Measurements from ENCODE around the gene BPHL.
A peak's percentile ranks its signal among the peaks of the same experiment; 100 is the strongest.

The BPHL gene

GRCh38 chr6:3088446-3088845, 30.1 kb upstream of the BPHL start:
- H3K27me3 ChIP-seq (ENCODE audit: control insufficient read depth in 1 of 2, insufficient read depth in 2 of 2, low read length in 2 of 2), result no peaks in the 10 kb centered on the region
- H3K9me3 ChIP-seq (ENCODE audit: low read length), result no peaks in the 10 kb centered on the region
- no peak overlapping the region for H3K4me3 ChIP-seq (ENCODE audit: low read depth in 1 of 2, low read length in 2 of 2)
- peaks cover 58% of the 10 kb centered on the region for H3K36me3 ChIP-seq (ENCODE audit: insufficient read depth, low read length)
- peaks cover 4% of the 10 kb centered on the region for H3K4me1 ChIP-seq (ENCODE audit: insufficient read depth, low read length)
- no peak overlapping the region for H3K9ac ChIP-seq (ENCODE audit: low read length)
- H3K27ac ChIP-seq (ENCODE audit: low read depth, low read length), result no peak overlapping the region

GRCh38 chr6:3088968-3089367, 29.5 kb upstream of the BPHL start:
- H3K27ac ChIP-seq (ENCODE audit: low read depth, low read length), result no peak overlapping the region
- peaks cover 4% of the 10 kb centered on the region for H3K4me1 ChIP-seq (ENCODE audit: insufficient read depth, low read length)
- no peaks in the 10 kb centered on the region for H3K27me3 ChIP-seq (ENCODE audit: control insufficient read depth in 1 of 2, insufficient read depth in 2 of 2, low read length in 2 of 2)
- H3K36me3 ChIP-seq (ENCODE audit: insufficient read depth, low read length), result peaks cover 53% of the 10 kb centered on the region
- no peaks in the 10 kb centered on the region for H3K9me3 ChIP-seq (ENCODE audit: low read length)
- no peak overlapping the region for H3K9ac ChIP-seq (ENCODE audit: low read length)
- no peak overlapping the region for H3K4me3 ChIP-seq (ENCODE audit: low read depth in 1 of 2, low read length in 2 of 2)

- Histone ChIP-seq H3K36me3 (ENCODE audit: insufficient read depth, low read length) (peaks cover 45% of the 10 kb centered on the region), H3K27ac (ENCODE audit: low read depth, low read length) (no peak overlapping the region), H3K4me3 (ENCODE audit: low read depth in 1 of 2, low read length in 2 of 2) (no peak overlapping the region)
These were observed 28.5 kb upstream of the BPHL start for GRCh38 chr6:3090013-3090412.

GRCh38 chr6:3094815-3095214, 23.7 kb upstream of the BPHL start:
- no peak overlapping the region for H3K4me3 ChIP-seq (ENCODE audit: low read depth in 1 of 2, low read length in 2 of 2)
- H3K9ac ChIP-seq (ENCODE audit: low read length), result no peak overlapping the region
- H3K4me1 ChIP-seq (ENCODE audit: insufficient read depth, low read length), result no peaks in the 10 kb centered on the region
- no peak overlapping the region for H3K27ac ChIP-seq (ENCODE audit: low read depth, low read length)
- no peaks in the 10 kb centered on the region for H3K27me3 ChIP-seq (ENCODE audit: control insufficient read depth in 1 of 2, insufficient read depth in 2 of 2, low read length in 2 of 2)
- H3K36me3 ChIP-seq (ENCODE audit: insufficient read depth, low read length), result peaks cover 27% of the 10 kb centered on the region
- no peaks in the 10 kb centered on the region for H3K9me3 ChIP-seq (ENCODE audit: low read length)

More at GRCh38 chr6:3090013-3090412, 28.5 kb upstream of the BPHL start:
- Histone ChIP-seq H3K9me3 (ENCODE audit: low read length) (no peaks in the 10 kb centered on the region), H3K4me1 (ENCODE audit: insufficient read depth, low read length) (peaks cover 4% of the 10 kb centered on the region), H3K9ac (ENCODE audit: low read length) (no peak overlapping the region), H3K27me3 (ENCODE audit: control insufficient read depth in 1 of 2, insufficient read depth in 2 of 2, low read length in 2 of 2) (no peaks in the 10 kb centered on the region)

GRCh38 chr6:3102875-3103274, 15.6 kb upstream of the BPHL start:
- Histone ChIP-seq H3K9ac (ENCODE audit: low read length) (no peak overlapping the region), H3K4me3 (ENCODE audit: low read depth in 1 of 2, low read length in 2 of 2) (no peak overlapping the region), H3K27me3 (ENCODE audit: control insufficient read depth in 1 of 2, insufficient read depth in 2 of 2, low read length in 2 of 2) (no peaks in the 10 kb centered on the region), H3K36me3 (ENCODE audit: insufficient read depth, low read length) (peaks cover 58% of the 10 kb centered on the region), H3K27ac (ENCODE audit: low read depth, low read length) (no peak overlapping the region), H3K4me1 (ENCODE audit: insufficient read depth, low read length) (no peaks in the 10 kb centered on the region), H3K9me3 (ENCODE audit: low read length) (no peaks in the 10 kb centered on the region)

- no peak overlapping the region for H3K9ac ChIP-seq (ENCODE audit: low read length)
- no peaks in the 10 kb centered on the region for H3K27me3 ChIP-seq (ENCODE audit: control insufficient read depth in 1 of 2, insufficient read depth in 2 of 2, low read length in 2 of 2)
- no peak overlapping the region for H3K27ac ChIP-seq (ENCODE audit: low read depth, low read length)
- no peak overlapping the region for H3K4me3 ChIP-seq (ENCODE audit: low read depth in 1 of 2, low read length in 2 of 2)
- no peaks in the 10 kb centered on the region for H3K4me1 ChIP-seq (ENCODE audit: insufficient read depth, low read length)
- H3K36me3 ChIP-seq (ENCODE audit: insufficient read depth, low read length), result peaks cover 80% of the 10 kb centered on the region
- no peaks in the 10 kb centered on the region for H3K9me3 ChIP-seq (ENCODE audit: low read length)
These were observed 9.6 kb upstream of the BPHL start for GRCh38 chr6:3108746-3109414.

GRCh38 chr6:3109761-3110160, 8.8 kb upstream of the BPHL start:
- Histone ChIP-seq H3K9me3 (ENCODE audit: low read length) (no peaks in the 10 kb centered on the region), H3K4me3 (ENCODE audit: low read depth in 1 of 2, low read length in 2 of 2) (no peak overlapping the region), H3K4me1 (ENCODE audit: insufficient read depth, low read length) (no peaks in the 10 kb centered on the region), H3K27me3 (ENCODE audit: control insufficient read depth in 1 of 2, insufficient read depth in 2 of 2, low read length in 2 of 2) (no peaks in the 10 kb centered on the region), H3K36me3 (ENCODE audit: insufficient read depth, low read length) (peaks cover 81% of the 10 kb centered on the region), H3K9ac (ENCODE audit: low read length) (no peak overlapping the region), H3K27ac (ENCODE audit: low read depth, low read length) (no peak overlapping the region)

GRCh38 chr6:3114377-3114776, 4.1 kb upstream of the BPHL start:
- no peak overlapping the region for H3K9ac ChIP-seq (ENCODE audit: low read length)
- no peak overlapping the region for H3K27ac ChIP-seq (ENCODE audit: low read depth, low read length)
- H3K9me3 ChIP-seq (ENCODE audit: low read length), result no peaks in the 10 kb centered on the region
- peaks cover 42% of the 10 kb centered on the region for H3K36me3 ChIP-seq (ENCODE audit: insufficient read depth, low read length)
- no peaks in the 10 kb centered on the region for H3K27me3 ChIP-seq (ENCODE audit: control insufficient read depth in 1 of 2, insufficient read depth in 2 of 2, low read length in 2 of 2)
- peaks cover 10% of the 10 kb centered on the region for H3K4me1 ChIP-seq (ENCODE audit: insufficient read depth, low read length)
- H3K4me3 ChIP-seq (ENCODE audit: low read depth in 1 of 2, low read length in 2 of 2), result no peak overlapping the region

GRCh38 chr6:3117912-3118352, 579 bp upstream of the BPHL start:
- Histone ChIP-seq H3K27ac (ENCODE audit: low read depth, low read length) (peak overlapping the region; percentile 90), H3K4me3 (ENCODE audit: low read depth in 1 of 2, low read length in 2 of 2) (peak overlapping the region; percentile 66 to 82), H3K36me3 (ENCODE audit: insufficient read depth, low read length) (peaks cover 18% of the 10 kb centered on the region), H3K4me1 (ENCODE audit: insufficient read depth, low read length) (peaks cover 13% of the 10 kb centered on the region), H3K9me3 (ENCODE audit: low read length) (no peaks in the 10 kb centered on the region), H3K9ac (ENCODE audit: low read length) (no peak overlapping the region), H3K27me3 (ENCODE audit: control insufficient read depth in 1 of 2, insufficient read depth in 2 of 2, low read length in 2 of 2) (no peaks in the 10 kb centered on the region)

GRCh38 chr6:3119040-3119723, 671 bp downstream of the BPHL start:
- Histone ChIP-seq H3K9ac (ENCODE audit: low read length) (peak overlapping the region; percentile 54), H3K36me3 (ENCODE audit: insufficient read depth, low read length) (peaks cover 5% of the 10 kb centered on the region), H3K27me3 (ENCODE audit: control insufficient read depth in 1 of 2, insufficient read depth in 2 of 2, low read length in 2 of 2) (no peaks in the 10 kb centered on the region), H3K4me3 (ENCODE audit: low read depth in 1 of 2, low read length in 2 of 2) (peak overlapping the region; percentile 66 to 82), H3K9me3 (ENCODE audit: low read length) (no peaks in the 10 kb centered on the region), H3K4me1 (ENCODE audit: insufficient read depth, low read length) (peaks cover 13% of the 10 kb centered on the region), H3K27ac (ENCODE audit: low read depth, low read length) (peak overlapping the region; percentile 90)

GRCh38 chr6:3120765-3121089, 2.2 kb downstream of the BPHL start:
- H3K9ac ChIP-seq (ENCODE audit: low read length), result no peak overlapping the region
- peaks cover 13% of the 10 kb centered on the region for H3K4me1 ChIP-seq (ENCODE audit: insufficient read depth, low read length)

GRCh38 chr6:3122823-3123182, 4.3 kb downstream of the BPHL start:
- H3K4me1 ChIP-seq (ENCODE audit: insufficient read depth, low read length), result peaks cover 10% of the 10 kb centered on the region
- H3K4me3 ChIP-seq (ENCODE audit: low read depth in 1 of 2, low read length in 2 of 2), result no peak overlapping the region
- no peaks in the 10 kb centered on the region for H3K36me3 ChIP-seq (ENCODE audit: insufficient read depth, low read length)
- no peaks in the 10 kb centered on the region for H3K27me3 ChIP-seq (ENCODE audit: control insufficient read depth in 1 of 2, insufficient read depth in 2 of 2, low read length in 2 of 2)
- no peak overlapping the region for H3K9ac ChIP-seq (ENCODE audit: low read length)
- no peaks in the 10 kb centered on the region for H3K9me3 ChIP-seq (ENCODE audit: low read length)
- H3K27ac ChIP-seq (ENCODE audit: low read depth, low read length), result no peak overlapping the region

More at GRCh38 chr6:3120765-3121089, 2.2 kb downstream of the BPHL start:
- no peak overlapping the region for H3K27ac ChIP-seq (ENCODE audit: low read depth, low read length)
- H3K36me3 ChIP-seq (ENCODE audit: insufficient read depth, low read length), result no peaks in the 10 kb centered on the region
- no peaks in the 10 kb centered on the region for H3K27me3 ChIP-seq (ENCODE audit: control insufficient read depth in 1 of 2, insufficient read depth in 2 of 2, low read length in 2 of 2)
- H3K4me3 ChIP-seq (ENCODE audit: low read depth in 1 of 2, low read length in 2 of 2), result no peak overlapping the region
- no peaks in the 10 kb centered on the region for H3K9me3 ChIP-seq (ENCODE audit: low read length)

All from muscle layer of colon (tissue), 2 donors.